ENCODE results near the gene MID1IP1.

- TF ChIP-seq CTCF (conservative IDR thresholded peaks at IDR 0.05; ENCODE audit: low read length) (no peak), EZH2phosphoT487 (IDR thresholded peaks at IDR 0.05; ENCODE audit: borderline replicate concordance, low read depth, low read length) (no peak)
Observed at GRCh38 chrX:38819163-38819562, 17.9 kb downstream of the MID1IP1 start.

Measured in OCI-LY7 (cell line).